Mammary epithelial cell (primary cell): ENCODE measurements around the gene GTF2H3.

Source experiments
- EZH2 ChIP-seq: IDR thresholded peaks from 2 replicates; pipeline ENCODE4 v1.6.1; 2012; ENCODE audit warnings: low read length, inconsistent platforms, borderline replicate concordance
- TF ChIP-seq, protein P1 (sequence below), 2 donors: IDR thresholded peaks in 1 of 2; conservative IDR thresholded peaks in 1 of 2; 2 replicates each; pipeline ENCODE4 v1.5.1; 2011 to 2012; ENCODE audit warnings: inconsistent platforms in 2 of 2, low read length in 2 of 2, mild to moderate bottlenecking in 2 of 2, control low read depth in 1 of 2, low read depth in 1 of 2; ENCODE audit not compliant: insufficient read depth in 1 of 2; ENCODE audit errors: extremely low read depth in 1 of 2

DNA sequence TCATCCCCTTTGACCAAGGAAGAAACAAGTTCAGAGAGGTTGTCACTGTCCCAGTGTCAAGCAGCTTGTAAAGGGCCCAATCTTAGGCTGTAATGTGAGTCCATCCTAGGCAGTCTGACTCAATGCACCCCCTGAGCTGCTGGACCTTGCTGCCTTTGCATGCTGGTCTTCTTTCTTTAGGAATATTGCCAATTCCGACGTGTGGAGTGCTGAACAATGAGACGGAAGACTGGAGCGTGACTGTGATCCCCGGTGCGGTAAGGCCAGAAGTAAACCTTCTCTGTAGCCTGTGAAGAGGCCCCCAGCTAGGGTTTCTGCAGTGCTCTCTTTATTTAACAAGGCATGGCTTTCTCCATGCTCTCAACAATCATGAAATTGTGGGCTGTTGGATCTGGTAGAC lies 38.2 kb downstream of the GTF2H3 start:
- TF ChIP-seq, protein P1, sequence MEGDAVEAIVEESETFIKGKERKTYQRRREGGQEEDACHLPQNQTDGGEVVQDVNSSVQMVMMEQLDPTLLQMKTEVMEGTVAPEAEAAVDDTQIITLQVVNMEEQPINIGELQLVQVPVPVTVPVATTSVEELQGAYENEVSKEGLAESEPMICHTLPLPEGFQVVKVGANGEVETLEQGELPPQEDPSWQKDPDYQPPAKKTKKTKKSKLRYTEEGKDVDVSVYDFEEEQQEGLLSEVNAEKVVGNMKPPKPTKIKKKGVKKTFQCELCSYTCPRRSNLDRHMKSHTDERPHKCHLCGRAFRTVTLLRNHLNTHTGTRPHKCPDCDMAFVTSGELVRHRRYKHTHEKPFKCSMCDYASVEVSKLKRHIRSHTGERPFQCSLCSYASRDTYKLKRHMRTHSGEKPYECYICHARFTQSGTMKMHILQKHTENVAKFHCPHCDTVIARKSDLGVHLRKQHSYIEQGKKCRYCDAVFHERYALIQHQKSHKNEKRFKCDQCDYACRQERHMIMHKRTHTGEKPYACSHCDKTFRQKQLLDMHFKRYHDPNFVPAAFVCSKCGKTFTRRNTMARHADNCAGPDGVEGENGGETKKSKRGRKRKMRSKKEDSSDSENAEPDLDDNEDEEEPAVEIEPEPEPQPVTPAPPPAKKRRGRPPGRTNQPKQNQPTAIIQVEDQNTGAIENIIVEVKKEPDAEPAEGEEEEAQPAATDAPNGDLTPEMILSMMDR (conservative IDR thresholded peaks at IDR 0.05 in 1 of 2, IDR thresholded peaks at IDR 0.05 in 1 of 2; ENCODE audit: extremely low read depth in 1 of 2, insufficient read depth in 1 of 2, low read depth in 1 of 2, low read length in 2 of 2), result no peak
- TF ChIP-seq EZH2, result no peak
